DOHH2 (cell line): ENCODE results near the gene PEX5.
"Not testable (repeated sequence)": the region's sequence is repeated elsewhere in the genome, so short reads cannot be mapped to it uniquely, and the experiment has no call there.

Source experiments
- H3F3A ChIP-seq: fragments of 200-600 bp; sonication (generic), shearing (Covaris generic); 2 replicates; pipeline ENCODE4 v1.6.0; 2016; ENCODE audit warnings: antibody characterized with exemption, mild to moderate bottlenecking; ENCODE audit not compliant: control insufficient read depth, insufficient read depth
- H3K27ac ChIP-seq: fragments of 200-600 bp; sonication (generic); 2 replicates; pipeline ENCODE4 v1.5.1; 2014; ENCODE audit warnings: low read depth, mild to moderate bottlenecking, low read length, moderate library complexity
- H3K27me3 ChIP-seq: fragments of 200-600 bp; sonication (generic); 2 replicates; pipeline ENCODE4 v1.6.1; 2014; ENCODE audit warnings: mild to moderate bottlenecking, low read length, mixed read lengths; ENCODE audit not compliant: control insufficient read depth
- H3K36me3 ChIP-seq: fragments of 200-600 bp; sonication (generic); 2 replicates; pipeline ENCODE4 v1.6.1; 2014; ENCODE audit warnings: mild to moderate bottlenecking, low read length, moderate library complexity, mixed read lengths; ENCODE audit not compliant: control insufficient read depth
- H3K4me1 ChIP-seq: fragments of 200-600 bp; sonication (generic); 2 replicates; pipeline ENCODE4 v1.6.1; 2014; ENCODE audit warnings: mild to moderate bottlenecking, low read length, mixed read lengths; ENCODE audit not compliant: control insufficient read depth
- H3K4me2 ChIP-seq: fragments of 200-600 bp; sonication (generic); 2 replicates; pipeline ENCODE4 v1.6.0; 2014; ENCODE audit warnings: mild to moderate bottlenecking, low read length, moderate library complexity
- H3K4me3 ChIP-seq: fragments of 200-600 bp; sonication (generic); 2 replicates; pipeline ENCODE4 v1.5.1; 2014; ENCODE audit warnings: mild to moderate bottlenecking, low read length, mixed read lengths
- H3K79me2 ChIP-seq: fragments of 200-600 bp; sonication (generic); 2 replicates; pipeline ENCODE4 v1.6.1; 2014; ENCODE audit warnings: mild to moderate bottlenecking, low read length, mixed read lengths; ENCODE audit not compliant: control insufficient read depth
- H3K9me2 ChIP-seq: fragments of 200-600 bp; sonication (generic); replicated peaks from 2 replicates; pipeline ENCODE4 v1.6.1; 2014; ENCODE audit warnings: mild to moderate bottlenecking, low read length, mixed read lengths; ENCODE audit not compliant: control insufficient read depth
- H3K9me3 ChIP-seq: fragments of 200-600 bp; sonication (generic); 2 replicates; pipeline ENCODE4 v1.6.1; 2014; ENCODE audit warnings: antibody characterized with exemption, low read length, mixed read lengths; ENCODE audit not compliant: control insufficient read depth, insufficient read depth
- H4K20me1 ChIP-seq: fragments of 200-600 bp; sonication (generic); 2 replicates; pipeline ENCODE4 v1.6.0; 2014; ENCODE audit warnings: low read depth, mild to moderate bottlenecking, antibody characterized with exemption, low read length, moderate library complexity; ENCODE audit not compliant: control insufficient read depth, insufficient read depth
- EZH2phosphoT487 ChIP-seq: fragments of 200-600 bp; sonication (generic); IDR thresholded peaks from 2 replicates; pipeline ENCODE4 v1.6.1; 2017; ENCODE audit warnings: borderline replicate concordance, mild to moderate bottlenecking, antibody characterized with exemption, low read length, moderate library complexity, mixed read lengths
- TF ChIP-seq, protein P1 (sequence below): fragments of 200-600 bp; sonication (generic); IDR thresholded peaks from one replicate; pipeline ENCODE4 v1.5.1; 2014; ENCODE audit warnings: antibody characterized with exemption, mild to moderate bottlenecking, low read depth, low read length; ENCODE audit not compliant: poor library complexity, severe bottlenecking

PEX5 gene

DNA sequence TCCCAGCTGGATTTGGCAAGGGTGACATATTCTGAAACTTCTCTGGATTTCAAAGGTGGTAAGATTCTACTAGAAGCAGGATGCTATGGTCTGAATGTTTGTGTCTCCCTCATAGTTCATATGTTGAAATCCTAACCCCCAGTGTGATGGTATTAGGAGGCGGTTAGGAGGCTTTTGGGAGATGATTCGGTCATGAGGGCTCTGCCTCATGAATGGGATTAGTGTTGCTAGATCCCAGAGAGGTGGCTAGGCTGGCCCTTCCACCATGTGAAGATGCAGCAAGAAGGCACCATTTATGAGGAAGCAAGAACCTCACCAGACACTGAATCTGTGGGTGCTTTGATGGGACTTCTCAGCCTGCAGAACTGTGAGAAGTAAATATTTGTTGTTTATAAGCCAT, 11.0 kb upstream of the PEX5 start:
- no peaks in the 10 kb centered on the region for H3K9me2 ChIP-seq
- H3K4me1 ChIP-seq = no peaks in the 10 kb centered on the region
- no peak overlapping the region for H3K27ac ChIP-seq
- H3F3A ChIP-seq = no peaks in the 10 kb centered on the region
- no peaks in the 10 kb centered on the region for H3K36me3 ChIP-seq
- H3K9me3 ChIP-seq = no peaks in the 10 kb centered on the region
- H3K79me2 ChIP-seq = no peaks in the 10 kb centered on the region
- TF ChIP-seq EZH2phosphoT487 = no peak
- TF ChIP-seq, protein P1, sequence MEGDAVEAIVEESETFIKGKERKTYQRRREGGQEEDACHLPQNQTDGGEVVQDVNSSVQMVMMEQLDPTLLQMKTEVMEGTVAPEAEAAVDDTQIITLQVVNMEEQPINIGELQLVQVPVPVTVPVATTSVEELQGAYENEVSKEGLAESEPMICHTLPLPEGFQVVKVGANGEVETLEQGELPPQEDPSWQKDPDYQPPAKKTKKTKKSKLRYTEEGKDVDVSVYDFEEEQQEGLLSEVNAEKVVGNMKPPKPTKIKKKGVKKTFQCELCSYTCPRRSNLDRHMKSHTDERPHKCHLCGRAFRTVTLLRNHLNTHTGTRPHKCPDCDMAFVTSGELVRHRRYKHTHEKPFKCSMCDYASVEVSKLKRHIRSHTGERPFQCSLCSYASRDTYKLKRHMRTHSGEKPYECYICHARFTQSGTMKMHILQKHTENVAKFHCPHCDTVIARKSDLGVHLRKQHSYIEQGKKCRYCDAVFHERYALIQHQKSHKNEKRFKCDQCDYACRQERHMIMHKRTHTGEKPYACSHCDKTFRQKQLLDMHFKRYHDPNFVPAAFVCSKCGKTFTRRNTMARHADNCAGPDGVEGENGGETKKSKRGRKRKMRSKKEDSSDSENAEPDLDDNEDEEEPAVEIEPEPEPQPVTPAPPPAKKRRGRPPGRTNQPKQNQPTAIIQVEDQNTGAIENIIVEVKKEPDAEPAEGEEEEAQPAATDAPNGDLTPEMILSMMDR = no peak
- no peak overlapping the region for H3K4me2 ChIP-seq
- H4K20me1 ChIP-seq = no peaks in the 10 kb centered on the region
- peaks cover 5% of the 10 kb centered on the region; the same call in 1 of the 2 replicates for H3K27me3 ChIP-seq
- no peak overlapping the region for H3K4me3 ChIP-seq

- H3F3A ChIP-seq = no peaks in the 10 kb centered on the region
- TF ChIP-seq, protein P1 = no peak
- TF ChIP-seq EZH2phosphoT487 = no peak
- H3K27me3 ChIP-seq = peaks cover 5% of the 10 kb centered on the region; the same call in 1 of the 2 replicates
- no peak overlapping the region for H3K4me2 ChIP-seq
- no peaks in the 10 kb centered on the region for H3K79me2 ChIP-seq
- H3K9me2 ChIP-seq = no peaks in the 10 kb centered on the region
- no peaks in the 10 kb centered on the region for H3K36me3 ChIP-seq
- no peaks in the 10 kb centered on the region for H3K4me1 ChIP-seq
- no peaks in the 10 kb centered on the region for H4K20me1 ChIP-seq
- H3K9me3 ChIP-seq = no peaks in the 10 kb centered on the region
- H3K4me3 ChIP-seq = no peak overlapping the region
- H3K27ac ChIP-seq = no peak overlapping the region
These were observed 8.8 kb upstream of the PEX5 start for GRCh38 chr12:7180685-7181084.

DNA sequence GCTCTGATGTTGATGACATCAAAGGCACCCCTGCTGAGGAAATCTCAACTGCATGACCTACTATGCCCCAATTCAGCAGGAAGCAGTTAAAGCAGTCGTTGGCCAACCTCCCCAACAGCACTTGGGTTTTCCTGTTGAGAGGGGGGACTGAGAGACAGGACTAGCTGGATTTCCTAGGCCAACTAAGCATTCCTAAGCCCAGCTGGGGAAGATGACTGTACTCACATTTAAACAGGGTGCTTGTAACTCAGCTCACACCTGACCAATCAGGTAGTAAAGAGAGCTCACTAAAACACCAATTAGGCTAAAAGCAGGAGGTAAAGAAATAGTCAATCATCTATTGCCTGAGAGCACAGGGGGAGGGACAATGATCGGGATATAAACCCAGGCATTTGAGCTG, 3.4 kb upstream of the PEX5 start:
- H3K9me2 ChIP-seq, H3F3A ChIP-seq: not testable (repeated sequence)

DNA sequence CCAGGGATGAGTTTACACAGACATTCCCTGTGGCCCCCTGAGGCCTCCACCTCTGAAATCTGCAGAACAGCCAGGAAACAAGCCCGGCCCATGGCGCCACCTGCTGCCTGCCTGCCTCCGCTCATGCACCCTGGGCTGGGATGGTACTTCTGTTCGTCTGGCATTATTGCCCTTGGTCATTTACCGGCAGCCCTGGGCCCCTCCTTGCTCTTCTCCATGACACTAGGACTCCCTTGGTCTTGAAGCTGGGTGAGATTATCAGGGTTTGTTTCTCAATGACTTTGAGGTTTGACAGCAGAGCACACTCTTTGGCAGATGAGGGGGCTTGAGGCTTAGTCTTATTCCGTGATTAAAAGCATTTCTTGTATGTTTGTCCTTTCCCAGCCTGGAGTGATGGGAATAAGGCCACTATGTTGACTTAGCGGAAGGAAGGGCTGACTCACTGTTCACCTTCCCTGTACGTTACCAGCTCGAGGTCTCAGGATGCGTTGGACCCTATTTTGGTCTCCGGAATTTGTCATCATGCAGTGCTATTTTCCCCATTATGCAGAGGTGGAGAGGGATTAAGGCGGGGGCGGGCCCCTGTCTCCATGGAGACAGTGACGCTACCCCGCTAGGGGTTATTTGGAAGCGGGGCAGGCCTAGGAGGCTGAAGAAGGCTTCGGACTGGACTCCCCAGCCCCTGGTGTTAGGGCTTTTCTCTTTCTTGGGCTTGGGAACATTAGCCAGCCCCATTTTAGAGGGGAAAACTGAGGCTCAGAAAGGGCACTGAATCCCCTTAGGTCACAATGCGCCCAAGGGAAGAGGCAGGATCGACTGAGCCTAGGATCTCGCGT, 706 bp upstream of the PEX5 start:
- TF ChIP-seq, protein P1 = peak; percentile 81
- no peak for TF ChIP-seq EZH2phosphoT487
- Histone ChIP-seq H3K36me3 (peaks cover 33% of the 10 kb centered on the region), H3K4me2 (peak overlapping the region; percentile 93), H3K27me3 (no peaks in the 10 kb centered on the region), H3K4me1 (peaks cover 27% of the 10 kb centered on the region), H3F3A (0 out of 2 replicates have a peak, but pooled peaks cover 2% of the 10 kb centered on the region), H3K79me2 (peaks cover 22% of the 10 kb centered on the region), H3K9me2 (no peaks in the 10 kb centered on the region), H4K20me1 (no peaks in the 10 kb centered on the region), H3K9me3 (no peaks in the 10 kb centered on the region), H3K27ac (no peak overlapping the region), H3K4me3 (peak overlapping the region; percentile 96)

More for the DNA sequence above, 3.4 kb upstream of the PEX5 start:
- not testable (repeated sequence) for H3K4me2 ChIP-seq, H3K4me3 ChIP-seq, H3K36me3 ChIP-seq, H4K20me1 ChIP-seq, H3K27ac ChIP-seq, H3K9me3 ChIP-seq, H3K27me3 ChIP-seq
- Histone ChIP-seq H3K79me2 (peaks cover 14% of the 10 kb centered on the region), H3K4me1 (peaks cover 19% of the 10 kb centered on the region)
